K562 (cell line): ENCODE data around the gene DCUN1D3. TPM values are rescaled to one million over a fixed set of nuclear protein-coding genes. Genes with fewer than 3 reads are reported as not detected.

Experiments used
- BCOR ChIP-seq: fragments of 450-650 bp; IDR thresholded peaks from 2 replicates; pipeline ENCODE4 v1.6.1; 2016
- CCAR2 ChIP-seq: fragments of 200-400 bp; formaldehyde crosslinking; IDR thresholded peaks from 2 replicates; pipeline ENCODE4 v1.6.1; 2017; ENCODE audit warnings: mild to moderate bottlenecking, low read depth, low read length
- FOXA1 ChIP-seq: fragments of 450-650 bp; IDR thresholded peaks from 2 replicates; pipeline ENCODE4 v1.6.1; 2016; ENCODE audit warnings: mild to moderate bottlenecking, borderline replicate concordance
- HNRNPL ChIP-seq: fragments of 200-400 bp; formaldehyde crosslinking; IDR thresholded peaks from 2 replicates; pipeline ENCODE4 v1.6.1; 2017; ENCODE audit warnings: low read depth, mild to moderate bottlenecking, low read length
- JUNB ChIP-seq: fragments of 450-650 bp; formaldehyde crosslinking; conservative IDR thresholded peaks from 2 replicates; pipeline ENCODE4 v1.4.0; 2020; ENCODE audit warnings: mild to moderate bottlenecking
- NCOA2 ChIP-seq, 2 experiments: fragments of 450-650 bp; IDR thresholded peaks; 2 replicates each; pipeline ENCODE4 v1.6.1; 2018; ENCODE audit warnings: mild to moderate bottlenecking in 2 of 2, moderate library complexity in 1 of 2; ENCODE audit not compliant: partially characterized antibody in 2 of 2
- POLR2AphosphoS5 ChIP-seq: IDR thresholded peaks from 2 replicates; pipeline ENCODE4 v1.6.1; 2011; ENCODE audit warnings: mild to moderate bottlenecking, low read depth, low read length, moderate library complexity; ENCODE audit not compliant: control insufficient read depth, insufficient read depth
- RBBP5 ChIP-seq: fragments of 200-600 bp; sonication (generic); IDR thresholded peaks from 2 replicates; pipeline ENCODE4 v1.6.1; 2012; ENCODE audit warnings: borderline replicate concordance, mild to moderate bottlenecking, low read length, control low read depth, inconsistent platforms; ENCODE audit not compliant: insufficient read depth, poor library complexity, severe bottlenecking
- RFX7 ChIP-seq: fragments of 250-450 bp; sonication (Bioruptor Pico); IDR thresholded peaks from 2 replicates; pipeline ENCODE4 v1.5.1; 2021; ENCODE audit warnings: mild to moderate bottlenecking
- SAFB ChIP-seq: fragments of 200-400 bp; formaldehyde crosslinking; IDR thresholded peaks from 2 replicates; pipeline ENCODE4 v1.6.1; 2017; ENCODE audit warnings: low read depth, low read length, borderline replicate concordance
- SNIP1 ChIP-seq: fragments of 450-650 bp; IDR thresholded peaks from 2 replicates; pipeline ENCODE4 v1.7.1; 2017; ENCODE audit warnings: low read depth, mild to moderate bottlenecking
- U2AF2 ChIP-seq: fragments of 200-400 bp; formaldehyde crosslinking; optimal IDR thresholded peaks from 2 replicates; pipeline ENCODE3; 2017; ENCODE audit warnings: low read depth, mild to moderate bottlenecking, low read length
- ZKSCAN1 ChIP-seq: fragments of 150-350 bp; IDR thresholded peaks from 2 replicates; pipeline ENCODE4 v1.6.1; 2016; ENCODE audit warnings: low read depth, low read length
- ZNF384 ChIP-seq: IDR thresholded peaks from 2 replicates; pipeline ENCODE4 v1.6.1; 2012; ENCODE audit warnings: low read depth, low read length, improper control_type of control experiment
- ZNF431 ChIP-seq: sonication (generic); formaldehyde crosslinking; IDR thresholded peaks from 2 replicates; pipeline ENCODE4 v1.8.0; 2022; ENCODE audit warnings: mild to moderate bottlenecking, missing genetic modification reagents
- ZNF830 ChIP-seq: fragments of 250-450 bp; sonication (Bioruptor Pico); IDR thresholded peaks from 2 replicates; pipeline ENCODE4 v1.5.0; 2021; ENCODE audit warnings: mild to moderate bottlenecking
- polyA plus RNA-seq, 8 experiments: library from polyadenylated mRNA; depleted of rRNA in 4 of 8; stranded (reverse) in 5 of 8; unstranded in 3 of 8; fragments of >200 nt; fragmentation: Nextera tagmentation in 2 of 8; fragmentation: Illumina TruSeq in 1 of 8; extraction: Ambion mirVana in 2 of 8; extraction: Trizol in 1 of 8; gene quantifications; 2 replicates each; pipeline versions ENCODE4 v1.2.1 to v1.2.3, GENCODE V29; 2011 to 2014; ENCODE audit warnings: inconsistent platforms in 1 of 8, missing spikeins in 1 of 8
- total RNA-seq, 7 experiments: library from RNA; depleted of rRNA in 6 of 7; stranded (reverse); fragments of >200 nt in 6 of 7; fragmentation: Illumina TruSeq in 2 of 7; extraction: Trizol in 2 of 7; gene quantifications; 2 replicates each; pipeline versions ENCODE4 v1.2.1 to v1.2.3, GENCODE V29; 2011 to 2021; ENCODE audit warnings: low replicate concordance in 1 of 7
- TF ChIP-seq, protein P1 (sequence below): fragments of 450-650 bp; IDR thresholded peaks from 2 replicates; pipeline ENCODE4 v1.6.1; 2016; ENCODE audit warnings: low read depth
- TF ChIP-seq, protein P2 (sequence below): fragments of 250-450 bp; sonication (Bioruptor Pico); IDR thresholded peaks from 2 replicates; pipeline ENCODE4 v1.8.0; 2021; ENCODE audit warnings: mild to moderate bottlenecking, moderate library complexity

DCUN1D3 gene
- total and polyA plus RNA-seq, 9 of the 15 experiments (the other 6 are each of a cell fraction or from before 2014, with no cell fraction given): 1.0 to 4.7 (median 2.2) TPM

GRCh38 chr16:20900299-20901067 is at the start of gene DCUN1D3, which contains the start of gene LYRM1 (continued):
- TF ChIP-seq, protein P1, sequence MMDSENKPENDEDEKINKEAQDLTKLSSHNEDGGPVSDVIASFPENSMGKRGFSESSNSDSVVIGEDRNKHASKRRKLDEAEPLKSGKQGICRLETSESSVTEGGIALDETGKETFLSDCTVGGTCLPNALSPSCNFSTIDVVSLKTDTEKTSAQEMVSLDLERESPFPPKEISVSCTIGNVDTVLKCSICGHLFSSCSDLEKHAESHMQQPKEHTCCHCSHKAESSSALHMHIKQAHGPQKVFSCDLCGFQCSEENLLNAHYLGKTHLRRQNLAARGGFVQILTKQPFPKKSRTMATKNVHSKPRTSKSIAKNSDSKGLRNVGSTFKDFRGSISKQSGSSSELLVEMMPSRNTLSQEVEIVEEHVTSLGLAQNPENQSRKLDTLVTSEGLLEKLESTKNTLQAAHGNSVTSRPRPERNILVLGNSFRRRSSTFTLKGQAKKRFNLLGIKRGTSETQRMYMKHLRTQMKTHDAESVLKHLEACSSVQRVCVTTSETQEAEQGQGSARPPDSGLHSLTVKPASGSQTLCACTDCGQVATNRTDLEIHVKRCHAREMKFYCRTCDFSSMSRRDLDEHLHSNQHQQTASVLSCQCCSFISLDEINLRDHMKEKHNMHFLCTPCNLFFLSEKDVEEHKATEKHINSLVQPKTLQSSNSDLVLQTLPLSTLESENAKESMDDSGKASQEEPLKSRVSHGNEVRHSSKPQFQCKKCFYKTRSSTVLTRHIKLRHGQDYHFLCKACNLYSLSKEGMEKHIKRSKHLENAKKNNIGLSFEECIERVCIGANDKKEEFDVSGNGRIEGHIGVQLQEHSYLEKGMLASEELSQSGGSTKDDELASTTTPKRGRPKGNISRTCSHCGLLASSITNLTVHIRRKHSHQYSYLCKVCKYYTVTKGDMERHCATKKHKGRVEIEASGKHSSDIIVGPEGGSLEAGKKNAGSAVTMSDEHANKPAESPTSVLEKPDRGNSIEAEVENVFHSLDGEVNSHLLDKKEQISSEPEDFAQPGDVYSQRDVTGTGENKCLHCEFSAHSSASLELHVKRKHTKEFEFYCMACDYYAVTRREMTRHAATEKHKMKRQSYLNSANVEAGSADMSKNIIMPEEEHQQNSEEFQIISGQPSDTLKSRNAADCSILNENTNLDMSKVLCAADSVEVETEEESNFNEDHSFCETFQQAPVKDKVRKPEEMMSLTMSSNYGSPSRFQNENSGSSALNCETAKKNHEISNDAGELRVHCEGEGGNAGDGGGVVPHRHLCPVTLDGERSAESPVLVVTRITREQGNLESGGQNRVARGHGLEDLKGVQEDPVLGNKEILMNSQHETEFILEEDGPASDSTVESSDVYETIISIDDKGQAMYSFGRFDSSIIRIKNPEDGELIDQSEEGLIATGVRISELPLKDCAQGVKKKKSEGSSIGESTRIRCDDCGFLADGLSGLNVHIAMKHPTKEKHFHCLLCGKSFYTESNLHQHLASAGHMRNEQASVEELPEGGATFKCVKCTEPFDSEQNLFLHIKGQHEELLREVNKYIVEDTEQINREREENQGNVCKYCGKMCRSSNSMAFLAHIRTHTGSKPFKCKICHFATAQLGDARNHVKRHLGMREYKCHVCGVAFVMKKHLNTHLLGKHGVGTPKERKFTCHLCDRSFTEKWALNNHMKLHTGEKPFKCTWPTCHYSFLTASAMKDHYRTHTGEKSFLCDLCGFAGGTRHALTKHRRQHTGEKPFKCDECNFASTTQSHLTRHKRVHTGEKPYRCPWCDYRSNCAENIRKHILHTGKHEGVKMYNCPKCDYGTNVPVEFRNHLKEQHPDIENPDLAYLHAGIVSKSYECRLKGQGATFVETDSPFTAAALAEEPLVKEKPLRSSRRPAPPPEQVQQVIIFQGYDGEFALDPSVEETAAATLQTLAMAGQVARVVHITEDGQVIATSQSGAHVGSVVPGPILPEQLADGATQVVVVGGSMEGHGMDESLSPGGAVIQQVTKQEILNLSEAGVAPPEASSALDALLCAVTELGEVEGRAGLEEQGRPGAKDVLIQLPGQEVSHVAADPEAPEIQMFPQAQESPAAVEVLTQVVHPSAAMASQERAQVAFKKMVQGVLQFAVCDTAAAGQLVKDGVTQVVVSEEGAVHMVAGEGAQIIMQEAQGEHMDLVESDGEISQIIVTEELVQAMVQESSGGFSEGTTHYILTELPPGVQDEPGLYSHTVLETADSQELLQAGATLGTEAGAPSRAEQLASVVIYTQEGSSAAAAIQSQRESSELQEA: peak; percentile 74; the same call in 1 of the 2 replicates
- TF ChIP-seq SAFB (no peak), CCAR2 (no peak), U2AF2 (no peak), JUNB (CRISPR knock-in tag) (no peak; the same call in 1 of the 2 replicates), ZNF431 (CRISPR knock-in tag) (no peak), ZKSCAN1 (no peak), RFX7 (CRISPR knock-in tag) (no peak), RBBP5 (peak; percentile 54), FOXA1 (no peak), ZNF830 (no peak), BCOR (0 out of 2 replicates have a peak, but pooled peaks have one; percentile 14), HNRNPL (no peak), ZNF384 (peak; percentile 63), POLR2AphosphoS5 (peak; percentile 38; the same call in 1 of the 2 replicates), NCOA2 (IDR thresholded peaks at IDR 0.05; ENCODE audit: partially characterized antibody in 2 of 2) (no peak), SNIP1 (no peak)
- TF ChIP-seq, protein P2, sequence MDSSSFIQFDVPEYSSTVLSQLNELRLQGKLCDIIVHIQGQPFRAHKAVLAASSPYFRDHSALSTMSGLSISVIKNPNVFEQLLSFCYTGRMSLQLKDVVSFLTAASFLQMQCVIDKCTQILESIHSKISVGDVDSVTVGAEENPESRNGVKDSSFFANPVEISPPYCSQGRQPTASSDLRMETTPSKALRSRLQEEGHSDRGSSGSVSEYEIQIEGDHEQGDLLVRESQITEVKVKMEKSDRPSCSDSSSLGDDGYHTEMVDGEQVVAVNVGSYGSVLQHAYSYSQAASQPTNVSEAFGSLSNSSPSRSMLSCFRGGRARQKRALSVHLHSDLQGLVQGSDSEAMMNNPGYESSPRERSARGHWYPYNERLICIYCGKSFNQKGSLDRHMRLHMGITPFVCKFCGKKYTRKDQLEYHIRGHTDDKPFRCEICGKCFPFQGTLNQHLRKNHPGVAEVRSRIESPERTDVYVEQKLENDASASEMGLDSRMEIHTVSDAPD (CRISPR knock-in tag): no peak
